ENCODE measurements around the gene LMOD2. TPM values are rescaled to one million over a fixed set of nuclear protein-coding genes. Genes with fewer than 3 reads are reported as not detected.

The LMOD2 gene
- total and polyA plus RNA-seq, 9 of the 15 experiments (the other 6 are each of a cell fraction or from before 2014, with no cell fraction given): 0.04 TPM; not detected in 8

GRCh38 chr7:123662755-123663154, 7.1 kb downstream of the LMOD2 start (continued):
- TF ChIP-seq AFF1 (IDR thresholded peaks at IDR 0.05; ENCODE audit: low read depth in 1 of 2, partially characterized antibody in 2 of 2) (no peak), OTX1 (CRISPR knock-in tag; IDR thresholded peaks at IDR 0.05) (peak; percentile 72; the same call in 1 of the 2 replicates), FOXP1 (CRISPR knock-in tag; IDR thresholded peaks at IDR 0.05) (no peak), GATA2 (CRISPR knock-in tag; IDR thresholded peaks at IDR 0.05) (no peak), GABPB2 (CRISPR knock-in tag; conservative IDR thresholded peaks at IDR 0.05) (no peak), HBP1 (CRISPR knock-in tag; IDR thresholded peaks at IDR 0.05) (peak; percentile 83; the same call in 1 of the 2 replicates), ZNF133 (CRISPR knock-in tag; IDR thresholded peaks at IDR 0.05) (no peak), HNRNPK (IDR thresholded peaks at IDR 0.05; ENCODE audit: low read depth, low read length, poor library complexity, severe bottlenecking) (no peak), ZNF717 (CRISPR knock-in tag; IDR thresholded peaks at IDR 0.05) (no peak), XRCC3 (IDR thresholded peaks at IDR 0.05) (no peak), TSC22D4 (tag; IDR thresholded peaks at IDR 0.05) (no peak), GTF2E2 (tag; IDR thresholded peaks at IDR 0.05) (no peak), ETV6 (IDR thresholded peaks at IDR 0.05; ENCODE audit: borderline replicate concordance in 1 of 2, low read depth in 2 of 2, low read length in 1 of 2) (no peak), ETV6 (CRISPR knock-in tag; IDR thresholded peaks at IDR 0.05; ENCODE audit: borderline replicate concordance) (no peak), ZNF263 (CRISPR knock-in tag; IDR thresholded peaks at IDR 0.05; ENCODE audit: borderline replicate concordance) (peak; percentile 83; the same call in 1 of the 2 replicates), NFATC3 (IDR thresholded peaks at IDR 0.05) (no peak), RBM25 (IDR thresholded peaks at IDR 0.05; ENCODE audit: low read depth, low read length, severe bottlenecking) (no peak), CEBPB (tag; IDR thresholded peaks at IDR 0.05) (no peak), SRSF9 (IDR thresholded peaks at IDR 0.05; ENCODE audit: borderline replicate concordance, low read depth, low read length) (no peak), NELFE (IDR thresholded peaks at IDR 0.05; ENCODE audit: insufficient read depth, insufficient read length) (no peak)
- TF ChIP-seq, protein P1, sequence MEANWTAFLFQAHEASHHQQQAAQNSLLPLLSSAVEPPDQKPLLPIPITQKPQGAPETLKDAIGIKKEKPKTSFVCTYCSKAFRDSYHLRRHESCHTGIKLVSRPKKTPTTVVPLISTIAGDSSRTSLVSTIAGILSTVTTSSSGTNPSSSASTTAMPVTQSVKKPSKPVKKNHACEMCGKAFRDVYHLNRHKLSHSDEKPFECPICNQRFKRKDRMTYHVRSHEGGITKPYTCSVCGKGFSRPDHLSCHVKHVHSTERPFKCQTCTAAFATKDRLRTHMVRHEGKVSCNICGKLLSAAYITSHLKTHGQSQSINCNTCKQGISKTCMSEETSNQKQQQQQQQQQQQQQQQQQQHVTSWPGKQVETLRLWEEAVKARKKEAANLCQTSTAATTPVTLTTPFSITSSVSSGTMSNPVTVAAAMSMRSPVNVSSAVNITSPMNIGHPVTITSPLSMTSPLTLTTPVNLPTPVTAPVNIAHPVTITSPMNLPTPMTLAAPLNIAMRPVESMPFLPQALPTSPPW (CRISPR knock-in tag; IDR thresholded peaks at IDR 0.05): peak; percentile 66
